Activated CD4-positive, alpha-beta T cell treated with anti-CD3 and anti-CD28 coated beads, Interleukin-2, amount 10 ng/mL, durations not matched to agents 7 days and 5 days (primary cell): Measurements from ENCODE around the gene SCUBE1. TPM values are rescaled to one million over a fixed set of nuclear protein-coding genes. Genes with fewer than 3 reads are reported as not detected.

Source experiments
- CTCF ChIA-PET: fragments of 350-600 bp; sonication (Branson Sonifier 250); formaldehyde crosslinking; loops from one replicate; lab custom pipeline; 2021; ENCODE audit warnings: antibody characterized with exemption; lab: Charles Lee
- POLR2A ChIA-PET: fragments of 350-600 bp; sonication (Branson Sonifier 250); formaldehyde crosslinking; loops from one replicate; lab custom pipeline; 2021; ENCODE audit warnings: antibody characterized with exemption; lab: Charles Lee
- DNase-seq: peaks from one replicate; pipeline ENCODE4 v3.0.0-alpha.2; 2020
- H3K27ac Mint-ChIP-seq: one replicate; pipeline ENCODE4 v1.8.0; 2021; ENCODE audit warnings: mild to moderate bottlenecking, moderate library complexity, mixed read lengths
- H3K27me3 Mint-ChIP-seq: one replicate; pipeline ENCODE4 v1.8.0; 2021; ENCODE audit warnings: mixed read lengths
- H3K36me3 Mint-ChIP-seq: one replicate; pipeline ENCODE4 v1.8.0; 2021; ENCODE audit warnings: low read depth, mixed read lengths
- H3K4me1 Mint-ChIP-seq: one replicate; pipeline ENCODE4 v1.8.0; 2021; ENCODE audit warnings: mixed read lengths
- H3K4me3 Mint-ChIP-seq: one replicate; pipeline ENCODE4 v1.8.0; 2021; ENCODE audit warnings: mild to moderate bottlenecking, moderate library complexity, mixed read lengths
- H3K9me3 Mint-ChIP-seq: one replicate; pipeline ENCODE4 v1.8.0; 2021; ENCODE audit warnings: mixed read lengths
- total RNA-seq, 2 experiments: library from RNA; stranded (reverse); gene quantifications; one replicate each; pipeline ENCODE4 v1.2.3, GENCODE V29; 2021

The SCUBE1 gene
- total RNA-seq, 2 experiments from 2014 or later: not detected

- Mint-ChIP-seq H3K27ac (peak overlapping the region; percentile 68), H3K4me1 (peaks cover 18% of the 10 kb centered on the region), H3K9me3 (no peaks in the 10 kb centered on the region), H3K36me3 (no peaks in the 10 kb centered on the region), H3K27me3 (no peaks in the 10 kb centered on the region), H3K4me3 (no peak overlapping the region)
- CTCF ChIA-PET: no interaction called here
- POLR2A ChIA-PET: no interaction called here
- DNase-seq: no peak
Observed at GRCh38 chr22:43156413-43156812, 186.8 kb downstream of the SCUBE1 start.

- peaks cover 21% of the 10 kb centered on the region for H3K4me1 Mint-ChIP-seq
Observed at GRCh38 chr22:43155789-43156188, 187.4 kb downstream of the SCUBE1 start.

GRCh38 chr22:43154887-43155536, 188.2 kb downstream of the SCUBE1 start:
- CTCF ChIA-PET: no interaction called here
- DNase-seq: no peak
- H3K27me3 Mint-ChIP-seq: no peaks in the 10 kb centered on the region
- no peak overlapping the region for H3K4me3 Mint-ChIP-seq
- H3K27ac Mint-ChIP-seq: no peak overlapping the region
- no peaks in the 10 kb centered on the region for H3K9me3 Mint-ChIP-seq
- POLR2A ChIA-PET: no interaction called here
- H3K36me3 Mint-ChIP-seq: no peaks in the 10 kb centered on the region
- peaks cover 26% of the 10 kb centered on the region for H3K4me1 Mint-ChIP-seq

More at GRCh38 chr22:43155789-43156188, 187.4 kb downstream of the SCUBE1 start:
- Mint-ChIP-seq H3K4me3 (no peak overlapping the region), H3K27ac (no peak overlapping the region), H3K9me3 (no peaks in the 10 kb centered on the region), H3K36me3 (no peaks in the 10 kb centered on the region), H3K27me3 (no peaks in the 10 kb centered on the region)
- ChIA-PET CTCF (no interaction called here), POLR2A (no interaction called here)
- no peak for DNase-seq

- no peaks in the 10 kb centered on the region for H3K36me3 Mint-ChIP-seq
Observed at GRCh38 chr22:43153899-43154298, 189.3 kb downstream of the SCUBE1 start.

GRCh38 chr22:43152357-43153071, 190.7 kb downstream of the SCUBE1 start:
- peak overlapping the region; percentile 90 for H3K27ac Mint-ChIP-seq

More at GRCh38 chr22:43153899-43154298, 189.3 kb downstream of the SCUBE1 start:
- ChIA-PET POLR2A (no interaction called here), CTCF (no interaction called here)
- peaks cover 28% of the 10 kb centered on the region for H3K4me1 Mint-ChIP-seq
- H3K27me3 Mint-ChIP-seq: no peaks in the 10 kb centered on the region
- DNase-seq: no peak
- H3K4me3 Mint-ChIP-seq: no peak overlapping the region
- no peak overlapping the region for H3K27ac Mint-ChIP-seq
- no peaks in the 10 kb centered on the region for H3K9me3 Mint-ChIP-seq

GRCh38 chr22:43152003-43152356, 191.2 kb downstream of the SCUBE1 start:
- CTCF ChIA-PET: no interaction called here
- H3K36me3 Mint-ChIP-seq: peaks cover 2% of the 10 kb centered on the region

More at GRCh38 chr22:43152357-43153071, 190.7 kb downstream of the SCUBE1 start:
- Mint-ChIP-seq H3K9me3 (no peaks in the 10 kb centered on the region), H3K36me3 (no peaks in the 10 kb centered on the region), H3K27me3 (no peaks in the 10 kb centered on the region), H3K4me3 (peak overlapping the region; percentile 85), H3K4me1 (peaks cover 40% of the 10 kb centered on the region)
- ChIA-PET POLR2A (no interaction called here), CTCF (no interaction called here)
- DNase-seq: peak; percentile 71

GRCh38 chr22:43151251-43152002, 191.7 kb downstream of the SCUBE1 start, which contains the start of gene TSPO:
Gene TSPO (plus strand): TSS chr22:43151559. CDS start chr22:43159239, 7,680 bp downstream.
- H3K4me1 Mint-ChIP-seq: peaks cover 42% of the 10 kb centered on the region
- no peaks in the 10 kb centered on the region for H3K27me3 Mint-ChIP-seq
- H3K4me3 Mint-ChIP-seq: peak within 1 kb of the TSS; percentile 85
- H3K36me3 Mint-ChIP-seq: peaks cover 2% of the 10 kb centered on the region
- CTCF ChIA-PET: interaction anchor here (1.2 kb wide), 1 partner anchor 36 kb away, joined by 5 read pairs; the partner anchor contains the start of gene TTLL12
- peak; percentile 55 for DNase-seq
- H3K9me3 Mint-ChIP-seq: no peaks in the 10 kb centered on the region
- POLR2A ChIA-PET: no interaction called here
- peak within 1 kb of the TSS; percentile 93 for H3K27ac Mint-ChIP-seq

More at GRCh38 chr22:43152003-43152356, 191.2 kb downstream of the SCUBE1 start:
- POLR2A ChIA-PET: no interaction called here
- peak overlapping the region; percentile 85 for H3K4me3 Mint-ChIP-seq
- peak overlapping the region; percentile 90 for H3K27ac Mint-ChIP-seq
- DNase-seq: no peak
- no peaks in the 10 kb centered on the region for H3K9me3 Mint-ChIP-seq
- peaks cover 44% of the 10 kb centered on the region for H3K4me1 Mint-ChIP-seq
- no peaks in the 10 kb centered on the region for H3K27me3 Mint-ChIP-seq

- ChIA-PET POLR2A (no interaction called here), CTCF (interaction anchor here (0.6 to 1.2 kb wide), 2 partner anchors 37 to 135 kb away, joined by 5 to 6 read pairs; partner anchors contain the start of gene TTLL12)
- no peak for DNase-seq
- Mint-ChIP-seq H3K27ac (peak overlapping the region; percentile 93), H3K9me3 (no peaks in the 10 kb centered on the region), H3K4me1 (peaks cover 44% of the 10 kb centered on the region), H3K4me3 (peak overlapping the region; percentile 78), H3K27me3 (no peaks in the 10 kb centered on the region), H3K36me3 (peaks cover 2% of the 10 kb centered on the region)
Observed at GRCh38 chr22:43150731-43151206, 192.4 kb downstream of the SCUBE1 start.

GRCh38 chr22:43148581-43148980, 194.6 kb downstream of the SCUBE1 start:
- CTCF ChIA-PET: interaction anchor here (1.2 kb wide), 1 partner anchor 12 kb away, joined by 3 read pairs; no protein-coding TSS in a partner anchor
- H3K4me1 Mint-ChIP-seq: peaks cover 47% of the 10 kb centered on the region
- H3K27me3 Mint-ChIP-seq: no peaks in the 10 kb centered on the region
- POLR2A ChIA-PET: no interaction called here
- no peaks in the 10 kb centered on the region for H3K9me3 Mint-ChIP-seq
- H3K36me3 Mint-ChIP-seq: peaks cover 2% of the 10 kb centered on the region
- DNase-seq: peak; percentile 15
- H3K4me3 Mint-ChIP-seq: no peak overlapping the region
- H3K27ac Mint-ChIP-seq: peak overlapping the region; percentile 83

- Mint-ChIP-seq H3K27me3 (no peaks in the 10 kb centered on the region), H3K27ac (peak overlapping the region; percentile 84), H3K4me1 (peaks cover 47% of the 10 kb centered on the region), H3K36me3 (peaks cover 2% of the 10 kb centered on the region), H3K4me3 (peak overlapping the region; percentile 67), H3K9me3 (no peaks in the 10 kb centered on the region)
- DNase-seq: no peak
- ChIA-PET POLR2A (no interaction called here), CTCF (interaction anchor here (1.0 kb wide), 1 partner anchor 57 kb away, joined by 3 read pairs; no protein-coding TSS in a partner anchor)
Observed at GRCh38 chr22:43147821-43148220, 195.4 kb downstream of the SCUBE1 start.
